Gastrocnemius medialis (tissue), 4 donors: ENCODE results near the gene SPOUT1. TPM values are rescaled to one million over a fixed set of nuclear protein-coding genes. Genes with fewer than 3 reads are reported as not detected.

Experiments used
- ATAC-seq, 2 donors: fragments of 150-250 bp; one replicate each; pipeline ENCODE4 v1.9.1; 2016
- DNase-seq, 2 donors: peaks; one replicate each; pipeline ENCODE4 v3.0.0-alpha.2; 2019
- H3K27ac ChIP-seq, 4 donors: fragments of 200-600 bp; sonication (generic); 1 replicate in 1 of 4; 2 replicates in 3 of 4; pipeline ENCODE4 v1.5.1; 2016 to 2018; ENCODE audit warnings: mild to moderate bottlenecking in 2 of 4, moderate library complexity in 1 of 4
- H3K27me3 ChIP-seq, 3 donors: fragments of 200-600 bp; sonication (generic) in 2 of 3; 1 replicate in 1 of 3; 2 replicates in 2 of 3; pipeline versions ENCODE4 v1.5.1 to v1.6.0; 2016 to 2019; ENCODE audit warnings: mild to moderate bottlenecking in 1 of 3, moderate library complexity in 1 of 3
- H3K36me3 ChIP-seq, 2 donors: fragments of 200-600 bp; sonication (generic) in 1 of 2; one replicate each; pipeline ENCODE4 v1.5.1; 2017 to 2018
- H3K4me1 ChIP-seq, 2 donors: fragments of 200-600 bp; sonication (generic) in 1 of 2; one replicate each; pipeline ENCODE4 v1.5.1; 2016 to 2017; ENCODE audit warnings: mild to moderate bottlenecking in 2 of 2
- H3K4me3 ChIP-seq, 4 donors: fragments of 200-600 bp; sonication (generic) in 3 of 4; 1 replicate in 1 of 4; 2 replicates in 3 of 4; pipeline ENCODE4 v1.5.1; 2016 to 2019; ENCODE audit warnings: mild to moderate bottlenecking in 2 of 4
- H3K9me3 ChIP-seq, 3 donors: fragments of 200-600 bp; sonication (generic) in 2 of 3; 1 replicate in 1 of 3; 2 replicates in 2 of 3; pipeline ENCODE4 v1.5.1; 2016 to 2019
- CTCF ChIP-seq, 5 experiments: fragments of 450-650 bp in 3 of 5; fragments of 200-600 bp in 2 of 5; sonication (generic) in 2 of 5; IDR thresholded peaks in 4 of 5; conservative IDR thresholded peaks in 1 of 5; 1 replicate in 4 of 5; 2 replicates in 1 of 5; pipeline ENCODE4 v1.5.1; 2016 to 2019; ENCODE audit warnings: antibody characterized with exemption in 5 of 5, mild to moderate bottlenecking in 3 of 5, moderate library complexity in 3 of 5
- POLR2A ChIP-seq, 2 donors: fragments of 450-650 bp; IDR thresholded peaks; one replicate each; pipeline ENCODE4 v1.6.1; 2017; ENCODE audit warnings: antibody characterized with exemption in 2 of 2, mild to moderate bottlenecking in 2 of 2, moderate library complexity in 2 of 2
- in situ Hi-C, 4 donors: fragments of 200-750 bp; cut with MboI; loops; one replicate each; pipeline versions ENCODE4 v1.15.0 to v1.8.0; 2017; ENCODE audit warnings: low sequenced_read_pairs in 4 of 4
- intact Hi-C: fragments of 100-400 bp; cut with DNase I; formaldehyde crosslinking; loops from one replicate; pipeline ENCODE4 v1.15.1; 2023; ENCODE audit warnings: low total_unique reads
- total RNA-seq, 4 donors: library from RNA; depleted of rRNA; stranded (reverse); fragments of >200 nt; gene quantifications; one replicate each; pipeline versions ENCODE4 v1.1.0 to v1.2.3, GENCODE V29; 2016

Gene SPOUT1
- total RNA-seq, 4 donors from 2014 or later, result 10.7 to 29.3 (median 14.9) TPM

GRCh38 chr9:128825923-128826700, 3.5 kb downstream of the SPOUT1 start:
- no peak for DNase-seq
- intact Hi-C loops, result no loop called here
- in situ Hi-C loops, result no loop called here
- Histone ChIP-seq H3K4me3 (no peak overlapping the region), H3K27ac (no peak overlapping the region), H3K9me3 (no peaks in the 10 kb centered on the region), H3K36me3 (peaks cover 0 to 56% of the 10 kb centered on the region in 2 donors), H3K4me1 (peaks cover 12 to 13% of the 10 kb centered on the region in 2 donors), H3K27me3 (no peaks in the 10 kb centered on the region)
- no peak for ATAC-seq
- no peak for TF ChIP-seq POLR2A (IDR thresholded peaks at IDR 0.05)
- no peak for TF ChIP-seq CTCF (IDR thresholded peaks at IDR 0.05 in 4 of 5, conservative IDR thresholded peaks at IDR 0.05 in 1 of 5)

GRCh38 chr9:128824911-128825310, 4.7 kb downstream of the SPOUT1 start:
- intact Hi-C loops (no loop called here), in situ Hi-C loops (no loop called here)
- no peak for DNase-seq
- H3K4me3 ChIP-seq, result no peak overlapping the region
- H3K27ac ChIP-seq, result no peak overlapping the region
- TF ChIP-seq POLR2A (IDR thresholded peaks at IDR 0.05) (no peak), CTCF (IDR thresholded peaks at IDR 0.05 in 4 of 5, conservative IDR thresholded peaks at IDR 0.05 in 1 of 5) (no peak)
- H3K27me3 ChIP-seq, result no peaks in the 10 kb centered on the region
- no peak for ATAC-seq
- no peaks in the 10 kb centered on the region for H3K9me3 ChIP-seq
- peaks cover 11 to 12% of the 10 kb centered on the region in 2 donors for H3K4me1 ChIP-seq
- peaks cover 0 to 56% of the 10 kb centered on the region in 2 donors for H3K36me3 ChIP-seq

- H3K36me3 ChIP-seq, result peaks cover 0 to 56% of the 10 kb centered on the region in 2 donors
- no peak overlapping the region for H3K27ac ChIP-seq
- TF ChIP-seq POLR2A (IDR thresholded peaks at IDR 0.05) (no peak), CTCF (IDR thresholded peaks at IDR 0.05 in 4 of 5, conservative IDR thresholded peaks at IDR 0.05 in 1 of 5) (no peak)
- intact Hi-C loops, result no loop called here
- no peaks in the 10 kb centered on the region for H3K9me3 ChIP-seq
- DNase-seq, result no peak
- no peak overlapping the region for H3K4me3 ChIP-seq
- H3K4me1 ChIP-seq, result peaks cover 8 to 17% of the 10 kb centered on the region in 2 donors
- no peaks in the 10 kb centered on the region for H3K27me3 ChIP-seq
- ATAC-seq, result no peak
- in situ Hi-C loops, result no loop called here
These were observed 5.6 kb downstream of the SPOUT1 start for GRCh38 chr9:128823903-128824406.

- no peak for DNase-seq
- H3K36me3 ChIP-seq, result peaks cover 0 to 56% of the 10 kb centered on the region in 2 donors
- intact Hi-C loops, result no loop called here
- H3K27ac ChIP-seq, result no peak overlapping the region
- ATAC-seq, result no peak
- no peak overlapping the region for H3K4me3 ChIP-seq
- no peak for TF ChIP-seq CTCF (IDR thresholded peaks at IDR 0.05 in 4 of 5, conservative IDR thresholded peaks at IDR 0.05 in 1 of 5)
- no peak for TF ChIP-seq POLR2A (IDR thresholded peaks at IDR 0.05)
- no peaks in the 10 kb centered on the region for H3K27me3 ChIP-seq
- H3K4me1 ChIP-seq, result peaks cover 4 to 12% of the 10 kb centered on the region in 2 donors
- in situ Hi-C loops, result no loop called here
- H3K9me3 ChIP-seq, result no peaks in the 10 kb centered on the region
These were observed 6.2 kb downstream of the SPOUT1 start for GRCh38 chr9:128823362-128823902.
